ENCODE results near the gene CLMN. TPM values are rescaled to one million over a fixed set of nuclear protein-coding genes. Genes with fewer than 3 reads are reported as not detected.

Gene CLMN
- total and polyA plus RNA-seq, 9 of the 15 experiments (the other 6 are each of a cell fraction or from before 2014, with no cell fraction given) = 0.01 to 0.18 (median 0.07) TPM; not detected in 4

DNA sequence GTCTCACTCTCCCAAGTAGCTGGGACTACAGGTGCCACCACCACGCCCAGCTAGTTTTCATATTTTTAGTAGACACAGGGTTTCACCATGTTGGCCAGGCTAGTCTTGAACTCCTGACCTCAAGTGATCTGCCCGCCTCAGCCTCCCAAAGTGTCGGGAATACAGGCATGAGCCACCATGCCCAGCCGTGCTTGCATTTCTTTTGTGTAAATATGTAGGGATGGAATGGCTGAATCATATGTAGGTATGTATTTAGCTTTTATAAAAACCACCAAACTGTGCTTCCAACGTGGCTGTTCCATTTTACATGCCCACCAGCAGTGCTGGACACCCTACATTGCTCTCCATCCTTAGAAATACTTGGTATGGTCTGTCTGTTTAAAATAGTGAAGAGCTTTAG lies 32.8 kb upstream of the CLMN start (continued):
- TF ChIP-seq STAT5A (IDR thresholded peaks at IDR 0.05; ENCODE audit: borderline replicate concordance, low read length) = no peak

DNA sequence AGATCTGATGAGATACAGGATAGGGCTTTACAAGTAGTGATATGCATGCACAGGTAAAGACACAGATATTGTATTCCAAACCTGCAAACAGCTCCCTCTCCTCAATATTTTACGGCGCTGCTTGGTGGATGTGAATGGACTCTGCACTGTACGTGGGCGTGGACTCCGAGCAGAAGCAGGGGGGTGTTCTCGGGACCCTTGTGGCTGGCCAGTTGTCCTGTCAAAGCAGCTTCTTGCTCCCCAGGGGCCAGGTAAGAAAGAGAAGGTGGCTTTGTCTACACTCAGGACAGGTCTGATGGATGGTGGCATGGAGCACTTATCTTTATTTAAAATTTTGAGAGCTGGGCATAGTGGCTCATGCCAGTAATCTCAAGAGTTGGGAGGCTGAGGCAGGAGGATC lies 29.5 kb upstream of the CLMN start:
- H3K36me3 ChIP-seq (ENCODE audit: control insufficient read depth, insufficient read depth, low read length) = no peaks in the 10 kb centered on the region
- DNase-seq (ENCODE audit: extremely low read depth in 1 of 4, low spot score in 3 of 4) = no peak
- FAIRE-seq = no peak
- TF ChIP-seq TEAD2 (tag; IDR thresholded peaks at IDR 0.05) = no peak
- TF ChIP-seq BRCA1 (IDR thresholded peaks at IDR 0.05) = no peak
- TF ChIP-seq BRCA1 (CRISPR knock-in tag; IDR thresholded peaks at IDR 0.05) = no peak
- no peak for TF ChIP-seq BMI1 (IDR thresholded peaks at IDR 0.05; ENCODE audit: low read length)
- TF ChIP-seq FOXK2 (conservative IDR thresholded peaks at IDR 0.05 in 1 of 2, IDR thresholded peaks at IDR 0.05 in 1 of 2; ENCODE audit: low read depth in 2 of 2) = no peak
- TF ChIP-seq, protein P1, sequence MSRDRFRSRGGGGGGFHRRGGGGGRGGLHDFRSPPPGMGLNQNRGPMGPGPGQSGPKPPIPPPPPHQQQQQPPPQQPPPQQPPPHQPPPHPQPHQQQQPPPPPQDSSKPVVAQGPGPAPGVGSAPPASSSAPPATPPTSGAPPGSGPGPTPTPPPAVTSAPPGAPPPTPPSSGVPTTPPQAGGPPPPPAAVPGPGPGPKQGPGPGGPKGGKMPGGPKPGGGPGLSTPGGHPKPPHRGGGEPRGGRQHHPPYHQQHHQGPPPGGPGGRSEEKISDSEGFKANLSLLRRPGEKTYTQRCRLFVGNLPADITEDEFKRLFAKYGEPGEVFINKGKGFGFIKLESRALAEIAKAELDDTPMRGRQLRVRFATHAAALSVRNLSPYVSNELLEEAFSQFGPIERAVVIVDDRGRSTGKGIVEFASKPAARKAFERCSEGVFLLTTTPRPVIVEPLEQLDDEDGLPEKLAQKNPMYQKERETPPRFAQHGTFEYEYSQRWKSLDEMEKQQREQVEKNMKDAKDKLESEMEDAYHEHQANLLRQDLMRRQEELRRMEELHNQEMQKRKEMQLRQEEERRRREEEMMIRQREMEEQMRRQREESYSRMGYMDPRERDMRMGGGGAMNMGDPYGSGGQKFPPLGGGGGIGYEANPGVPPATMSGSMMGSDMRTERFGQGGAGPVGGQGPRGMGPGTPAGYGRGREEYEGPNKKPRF (IDR thresholded peaks at IDR 0.05; ENCODE audit: low read depth, low read length) = no peak
- TF ChIP-seq PHB2 (IDR thresholded peaks at IDR 0.05; ENCODE audit: low read depth) = no peak
- TF ChIP-seq, protein P2, sequence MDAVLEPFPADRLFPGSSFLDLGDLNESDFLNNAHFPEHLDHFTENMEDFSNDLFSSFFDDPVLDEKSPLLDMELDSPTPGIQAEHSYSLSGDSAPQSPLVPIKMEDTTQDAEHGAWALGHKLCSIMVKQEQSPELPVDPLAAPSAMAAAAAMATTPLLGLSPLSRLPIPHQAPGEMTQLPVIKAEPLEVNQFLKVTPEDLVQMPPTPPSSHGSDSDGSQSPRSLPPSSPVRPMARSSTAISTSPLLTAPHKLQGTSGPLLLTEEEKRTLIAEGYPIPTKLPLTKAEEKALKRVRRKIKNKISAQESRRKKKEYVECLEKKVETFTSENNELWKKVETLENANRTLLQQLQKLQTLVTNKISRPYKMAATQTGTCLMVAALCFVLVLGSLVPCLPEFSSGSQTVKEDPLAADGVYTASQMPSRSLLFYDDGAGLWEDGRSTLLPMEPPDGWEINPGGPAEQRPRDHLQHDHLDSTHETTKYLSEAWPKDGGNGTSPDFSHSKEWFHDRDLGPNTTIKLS (IDR thresholded peaks at IDR 0.05; ENCODE audit: borderline replicate concordance, low read depth) = no peak
- TF ChIP-seq PHF21A (IDR thresholded peaks at IDR 0.05; ENCODE audit: borderline replicate concordance, low read depth) = no peak
- TF ChIP-seq ZNF57 (CRISPR knock-in tag; IDR thresholded peaks at IDR 0.05) = no peak
- TF ChIP-seq NFIC (IDR thresholded peaks at IDR 0.05) = no peak
- TF ChIP-seq, protein P3, sequence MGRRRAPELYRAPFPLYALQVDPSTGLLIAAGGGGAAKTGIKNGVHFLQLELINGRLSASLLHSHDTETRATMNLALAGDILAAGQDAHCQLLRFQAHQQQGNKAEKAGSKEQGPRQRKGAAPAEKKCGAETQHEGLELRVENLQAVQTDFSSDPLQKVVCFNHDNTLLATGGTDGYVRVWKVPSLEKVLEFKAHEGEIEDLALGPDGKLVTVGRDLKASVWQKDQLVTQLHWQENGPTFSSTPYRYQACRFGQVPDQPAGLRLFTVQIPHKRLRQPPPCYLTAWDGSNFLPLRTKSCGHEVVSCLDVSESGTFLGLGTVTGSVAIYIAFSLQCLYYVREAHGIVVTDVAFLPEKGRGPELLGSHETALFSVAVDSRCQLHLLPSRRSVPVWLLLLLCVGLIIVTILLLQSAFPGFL (CRISPR knock-in tag; IDR thresholded peaks at IDR 0.05) = no peak
- ChIA-PET POLR2A (interaction anchor here (0.6 to 0.7 kb wide), 2 partner anchors 13 to 185 kb away, joined by 3 read pairs; no protein-coding TSS in a partner anchor), CTCF (ENCODE audit: low intra/inter-chr PET ratio) (no interaction called here)
- intact Hi-C loops (cut with micrococcal nuclease) (loop anchor here (1.0 kb wide), 1 partner anchor 15 kb away; no protein-coding TSS in a partner anchor), in situ Hi-C loops (cut with MboI) (no loop called here)
- no peaks in the 10 kb centered on the region for H3K9me1 ChIP-seq (ENCODE audit: control insufficient read depth, insufficient read depth, low read length)
- H4K20me1 ChIP-seq (replicated peaks; ENCODE audit: control insufficient read depth, insufficient read depth, low read length) = no peaks in the 10 kb centered on the region
- no peaks in the 10 kb centered on the region for H3K9me3 ChIP-seq (replicated peaks; ENCODE audit: control insufficient read depth, insufficient read depth, low read depth, low read length)
- H3K4me2 ChIP-seq (ENCODE audit: insufficient read depth, low read length) = no peak overlapping the region
- BruUV-seq (replicated peaks) = no TSS peak
- H3K27me3 ChIP-seq (ENCODE audit: control insufficient read depth in 2 of 2, insufficient read depth in 2 of 2, low read length in 2 of 2) = no peaks in the 10 kb centered on the region; a peak in 1 of 5 replicates
- no peak overlapping the region for H3K4me3 ChIP-seq
- no peak for ATAC-seq
- no peak overlapping the region for H3K9ac ChIP-seq (ENCODE audit: insufficient read depth in 1 of 2, low read depth in 2 of 2, low read length in 2 of 2)
- H3K79me2 ChIP-seq (ENCODE audit: control insufficient read depth, insufficient read depth, low read length) = no peaks in the 10 kb centered on the region
- H3K27ac ChIP-seq (ENCODE audit: extremely low read depth, low read depth, low read length) = no peak overlapping the region
- H3K4me1 ChIP-seq (replicated peaks in 1 of 2; ENCODE audit: control insufficient read depth in 2 of 2, insufficient read depth in 2 of 2, low read length in 2 of 2) = no peaks in the 10 kb centered on the region
- H2AFZ ChIP-seq (ENCODE audit: low read depth, low read length) = no peak overlapping the region
- 0% methylated on average over 3 of the region's 6 CpGs for WGBS (ENCODE audit: insufficient coverage, low coverage, missing lambda C conversion rate)

All from K562 (cell line).